DND-41 (cell line): ENCODE results near the gene NSD1.

Source experiments
- ATAC-seq: fragments of 200-7000 bp; cut with Tn5 transposase; 3 replicates; pipeline ENCODE4 v1.9.1; 2021; ENCODE audit warnings: low read depth; ENCODE audit not compliant: insufficient read depth
- DNase-seq: peaks from one replicate; pipeline ENCODE4 v3.0.0-alpha.2; 2020
- H2AFZ ChIP-seq: 2 replicates; pipeline ENCODE4 v1.6.0; 2012; ENCODE audit warnings: low read depth, low read length
- H3K27ac ChIP-seq: 2 replicates; pipeline ENCODE4 v1.5.1; 2012; ENCODE audit warnings: low read length, inconsistent platforms
- H3K27me3 ChIP-seq: fragments of 200-600 bp; sonication (generic); 2 replicates; pipeline ENCODE4 v1.6.0; 2012; ENCODE audit warnings: low read length, mild to moderate bottlenecking, inconsistent platforms; ENCODE audit not compliant: insufficient read depth, poor library complexity
- H3K36me3 ChIP-seq: 2 replicates; pipeline ENCODE4 v1.5.1; 2012; ENCODE audit warnings: low read length, inconsistent platforms; ENCODE audit not compliant: insufficient read depth
- H3K4me1 ChIP-seq: 2 replicates; pipeline ENCODE4 v1.5.1; 2012; ENCODE audit warnings: mild to moderate bottlenecking, low read length; ENCODE audit not compliant: insufficient read depth
- H3K4me2 ChIP-seq: 2 replicates; pipeline ENCODE4 v1.6.0; 2012; ENCODE audit warnings: mild to moderate bottlenecking, moderate library complexity, low read length, inconsistent platforms; ENCODE audit not compliant: insufficient read depth
- H3K4me3 ChIP-seq, 2 experiments: fragments of 200-600 bp in 1 of 2; shearing (Covaris generic) in 1 of 2; 2 replicates each; pipeline ENCODE4 v1.5.1; 2012 to 2016; ENCODE audit warnings: inconsistent platforms in 2 of 2, low read length in 2 of 2, mild to moderate bottlenecking in 2 of 2, low read depth in 1 of 2, moderate library complexity in 1 of 2
- H3K79me2 ChIP-seq: 2 replicates; pipeline ENCODE4 v1.6.0; 2012; ENCODE audit warnings: low read length, inconsistent platforms; ENCODE audit not compliant: insufficient read depth
- H3K9ac ChIP-seq: 2 replicates; pipeline ENCODE4 v1.6.0; 2012; ENCODE audit warnings: low read depth, mild to moderate bottlenecking, inconsistent platforms, low read length, moderate library complexity
- H3K9me3 ChIP-seq: 2 replicates; pipeline ENCODE4 v1.5.1; 2012; ENCODE audit warnings: low read length, moderate library complexity, mild to moderate bottlenecking, inconsistent platforms; ENCODE audit not compliant: insufficient read depth, severe bottlenecking
- H4K20me1 ChIP-seq: 2 replicates; pipeline ENCODE4 v1.6.0; 2012; ENCODE audit warnings: low read length; ENCODE audit not compliant: insufficient read depth
- EZH2 ChIP-seq: IDR thresholded peaks from 3 replicates; pipeline ENCODE4 v1.6.1; 2012; ENCODE audit warnings: borderline replicate concordance, low read depth, mild to moderate bottlenecking, moderate library complexity, low read length, inconsistent platforms; ENCODE audit not compliant: severe bottlenecking
- TF ChIP-seq, protein P1 (sequence below): IDR thresholded peaks from 2 replicates; pipeline ENCODE4 v1.5.1; 2012; ENCODE audit warnings: borderline replicate concordance, low read length, moderate library complexity, mild to moderate bottlenecking; ENCODE audit not compliant: poor library complexity, severe bottlenecking; ENCODE audit errors: extremely low read depth

NSD1 gene

DNA sequence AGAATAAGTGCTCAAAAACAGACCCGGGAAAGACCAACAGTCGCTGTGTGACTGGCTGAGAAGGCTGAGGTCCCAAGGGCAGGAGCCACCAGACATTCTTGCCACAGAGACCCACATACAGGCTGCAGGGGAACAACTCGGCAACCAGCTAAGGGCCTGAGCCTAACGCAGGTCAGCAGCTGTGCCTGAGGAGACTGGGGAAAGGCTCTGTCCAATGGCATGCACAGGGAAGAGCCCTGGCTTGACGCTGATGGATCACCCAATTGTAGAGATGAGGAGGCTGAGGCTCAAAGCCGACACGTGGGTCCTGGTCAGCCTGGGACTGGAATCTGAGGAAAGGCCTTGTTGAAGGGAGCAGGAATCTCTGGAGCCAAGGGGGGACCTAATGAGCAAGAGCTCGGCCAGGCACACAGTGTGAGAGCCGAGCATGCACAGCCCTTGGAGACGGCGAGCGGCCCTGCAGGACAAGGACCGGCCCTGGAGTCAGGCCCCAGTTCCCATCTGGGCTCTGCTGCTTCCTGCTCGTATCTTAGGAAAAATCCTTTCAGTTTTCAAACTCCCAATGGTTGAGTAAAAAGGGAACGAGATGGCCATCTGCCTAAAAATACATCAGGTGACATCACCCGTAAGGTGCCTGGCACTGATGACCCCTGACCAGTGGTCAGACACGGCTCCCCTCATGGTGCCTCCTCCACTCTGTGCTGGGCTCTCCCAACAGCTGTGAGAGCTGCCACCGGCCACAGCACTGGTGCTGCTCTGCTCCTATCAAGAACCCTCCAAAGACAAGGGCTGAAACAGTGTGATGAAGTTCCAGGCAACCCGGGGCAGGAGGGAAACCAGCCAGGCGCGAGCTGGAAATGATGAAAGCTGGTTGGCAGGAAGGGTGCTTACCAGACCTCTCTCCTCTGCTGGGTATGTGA lies 201.5 kb downstream of the NSD1 start:
- H3K4me3 ChIP-seq, result no peak overlapping the region
- peaks cover 42% of the 10 kb centered on the region; the same call in 1 of the 2 replicates for H4K20me1 ChIP-seq
- H3K36me3 ChIP-seq, result peaks cover 92% of the 10 kb centered on the region
- no peaks in the 10 kb centered on the region for H3K27me3 ChIP-seq
- H3K4me2 ChIP-seq, result no peak overlapping the region
- H3K27ac ChIP-seq, result no peak overlapping the region
- H3K9me3 ChIP-seq, result no peaks in the 10 kb centered on the region
- no peaks in the 10 kb centered on the region for H3K4me1 ChIP-seq
- H3K9ac ChIP-seq, result no peak overlapping the region
- no peak for DNase-seq
- no peak overlapping the region for H2AFZ ChIP-seq
- no peak for ATAC-seq
- TF ChIP-seq, protein P1, sequence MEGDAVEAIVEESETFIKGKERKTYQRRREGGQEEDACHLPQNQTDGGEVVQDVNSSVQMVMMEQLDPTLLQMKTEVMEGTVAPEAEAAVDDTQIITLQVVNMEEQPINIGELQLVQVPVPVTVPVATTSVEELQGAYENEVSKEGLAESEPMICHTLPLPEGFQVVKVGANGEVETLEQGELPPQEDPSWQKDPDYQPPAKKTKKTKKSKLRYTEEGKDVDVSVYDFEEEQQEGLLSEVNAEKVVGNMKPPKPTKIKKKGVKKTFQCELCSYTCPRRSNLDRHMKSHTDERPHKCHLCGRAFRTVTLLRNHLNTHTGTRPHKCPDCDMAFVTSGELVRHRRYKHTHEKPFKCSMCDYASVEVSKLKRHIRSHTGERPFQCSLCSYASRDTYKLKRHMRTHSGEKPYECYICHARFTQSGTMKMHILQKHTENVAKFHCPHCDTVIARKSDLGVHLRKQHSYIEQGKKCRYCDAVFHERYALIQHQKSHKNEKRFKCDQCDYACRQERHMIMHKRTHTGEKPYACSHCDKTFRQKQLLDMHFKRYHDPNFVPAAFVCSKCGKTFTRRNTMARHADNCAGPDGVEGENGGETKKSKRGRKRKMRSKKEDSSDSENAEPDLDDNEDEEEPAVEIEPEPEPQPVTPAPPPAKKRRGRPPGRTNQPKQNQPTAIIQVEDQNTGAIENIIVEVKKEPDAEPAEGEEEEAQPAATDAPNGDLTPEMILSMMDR, result no peak
- TF ChIP-seq EZH2, result no peak
- H3K79me2 ChIP-seq, result peaks cover 14% of the 10 kb centered on the region

DNA sequence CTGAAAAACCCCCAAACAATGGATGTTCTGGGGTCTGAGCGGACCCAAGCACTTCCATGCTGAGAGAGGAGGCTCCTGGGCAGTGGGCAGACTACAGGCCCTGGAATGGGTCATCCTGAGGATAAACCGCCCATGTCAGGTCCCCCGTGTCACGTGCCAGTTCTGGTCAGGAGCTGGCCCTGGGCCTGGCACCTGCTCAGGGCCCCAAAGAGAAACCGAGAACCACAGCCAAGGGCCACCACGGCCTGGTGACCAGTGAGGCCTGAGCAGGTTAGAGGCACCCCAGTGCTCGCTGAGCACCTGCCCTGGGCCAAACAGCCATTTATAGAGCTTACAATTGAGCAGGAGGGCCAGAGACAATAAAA lies 202.1 kb downstream of the NSD1 start:
- ATAC-seq (no peak), DNase-seq (no peak)
- H3K9ac ChIP-seq, result no peak overlapping the region
- no peak overlapping the region for H3K27ac ChIP-seq
- no peaks in the 10 kb centered on the region for H3K9me3 ChIP-seq
- no peak for TF ChIP-seq EZH2
- TF ChIP-seq, protein P1, result no peak
- H3K4me2 ChIP-seq, result no peak overlapping the region
- peaks cover 18% of the 10 kb centered on the region for H3K79me2 ChIP-seq
- no peak overlapping the region for H3K4me3 ChIP-seq
- H2AFZ ChIP-seq, result no peak overlapping the region
- peaks cover 42% of the 10 kb centered on the region; the same call in 1 of the 2 replicates for H4K20me1 ChIP-seq
- H3K4me1 ChIP-seq, result no peaks in the 10 kb centered on the region
- H3K36me3 ChIP-seq, result peaks cover 93% of the 10 kb centered on the region
- no peaks in the 10 kb centered on the region for H3K27me3 ChIP-seq

DNA sequence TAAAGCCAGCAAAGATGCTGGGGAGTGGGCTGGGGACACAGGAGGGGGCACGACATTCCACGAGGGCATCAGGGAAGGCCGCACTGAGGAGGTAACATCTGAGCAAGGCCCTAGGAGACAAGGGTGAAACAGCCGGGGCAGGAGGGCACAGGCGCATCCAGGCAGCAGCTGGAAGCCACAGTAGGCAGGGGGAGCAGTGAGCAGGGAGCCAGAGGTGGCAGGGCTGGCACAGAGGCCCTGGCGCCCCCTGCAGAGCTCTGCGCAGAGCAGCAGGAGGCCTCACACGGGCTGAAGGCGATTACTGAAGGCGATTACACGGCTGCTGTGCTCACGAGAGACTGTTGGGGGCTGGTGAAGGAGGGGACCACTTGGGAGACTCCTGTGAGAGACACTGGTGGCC lies 202.5 kb downstream of the NSD1 start:
- H3K27ac ChIP-seq, result no peak overlapping the region
- ATAC-seq (peak; percentile 87), DNase-seq (peak; percentile 53)
- H3K9ac ChIP-seq, result no peak overlapping the region
- no peaks in the 10 kb centered on the region for H3K4me1 ChIP-seq
- H3K4me2 ChIP-seq, result no peak overlapping the region
- peaks cover 93% of the 10 kb centered on the region for H3K36me3 ChIP-seq
- TF ChIP-seq EZH2, result no peak
- TF ChIP-seq, protein P1, result peak; percentile 66
- H4K20me1 ChIP-seq, result peaks cover 40% of the 10 kb centered on the region; the same call in 1 of the 2 replicates
- H2AFZ ChIP-seq, result no peak overlapping the region
- no peaks in the 10 kb centered on the region for H3K9me3 ChIP-seq
- H3K79me2 ChIP-seq, result peaks cover 18% of the 10 kb centered on the region
- no peak overlapping the region for H3K4me3 ChIP-seq
- H3K27me3 ChIP-seq, result no peaks in the 10 kb centered on the region
